ENCODE results near the gene C5. TPM values are rescaled to one million over a fixed set of nuclear protein-coding genes. Genes with fewer than 3 reads are reported as not detected.
"Not testable (repeated sequence)": the region's sequence is repeated elsewhere in the genome, so short reads cannot be mapped to it uniquely, and the experiment has no call there.

C5 gene
- total RNA-seq, 2 experiments from 2014 or later: 3.8 to 7.9 TPM

DNA sequence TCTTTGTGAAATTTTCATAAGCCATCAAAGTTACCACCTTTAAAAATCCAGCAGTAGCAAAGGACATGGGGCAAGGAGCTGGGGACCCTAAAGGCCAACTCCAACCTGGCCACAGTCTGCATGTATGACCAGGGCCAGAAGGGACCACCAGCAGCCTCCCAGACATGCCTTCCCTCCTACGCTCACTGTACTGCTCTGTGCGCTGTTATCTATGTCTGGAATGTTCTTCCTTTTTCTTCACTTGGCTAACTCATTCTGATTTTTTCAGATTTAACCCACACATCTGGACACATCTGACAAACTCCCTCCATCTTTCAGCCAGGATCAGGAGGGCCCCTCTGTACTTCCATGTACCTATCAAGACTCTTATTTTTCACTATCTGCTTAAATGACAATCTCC, 75.9 kb downstream of the C5 start:
- H2AFZ ChIP-seq (ENCODE audit: low read length): peak overlapping the region; percentile 53; the same call in 1 of the 2 replicates
- no peaks in the 10 kb centered on the region for H3K36me3 ChIP-seq (ENCODE audit: insufficient read depth, low read length)
- TF ChIP-seq, protein P1, sequence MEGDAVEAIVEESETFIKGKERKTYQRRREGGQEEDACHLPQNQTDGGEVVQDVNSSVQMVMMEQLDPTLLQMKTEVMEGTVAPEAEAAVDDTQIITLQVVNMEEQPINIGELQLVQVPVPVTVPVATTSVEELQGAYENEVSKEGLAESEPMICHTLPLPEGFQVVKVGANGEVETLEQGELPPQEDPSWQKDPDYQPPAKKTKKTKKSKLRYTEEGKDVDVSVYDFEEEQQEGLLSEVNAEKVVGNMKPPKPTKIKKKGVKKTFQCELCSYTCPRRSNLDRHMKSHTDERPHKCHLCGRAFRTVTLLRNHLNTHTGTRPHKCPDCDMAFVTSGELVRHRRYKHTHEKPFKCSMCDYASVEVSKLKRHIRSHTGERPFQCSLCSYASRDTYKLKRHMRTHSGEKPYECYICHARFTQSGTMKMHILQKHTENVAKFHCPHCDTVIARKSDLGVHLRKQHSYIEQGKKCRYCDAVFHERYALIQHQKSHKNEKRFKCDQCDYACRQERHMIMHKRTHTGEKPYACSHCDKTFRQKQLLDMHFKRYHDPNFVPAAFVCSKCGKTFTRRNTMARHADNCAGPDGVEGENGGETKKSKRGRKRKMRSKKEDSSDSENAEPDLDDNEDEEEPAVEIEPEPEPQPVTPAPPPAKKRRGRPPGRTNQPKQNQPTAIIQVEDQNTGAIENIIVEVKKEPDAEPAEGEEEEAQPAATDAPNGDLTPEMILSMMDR (conservative IDR thresholded peaks at IDR 0.05; ENCODE audit: low read length): no peak
- TF ChIP-seq EZH2phosphoT487 (IDR thresholded peaks at IDR 0.05; ENCODE audit: borderline replicate concordance, low read depth, low read length): no peak
- H3K4me3 ChIP-seq (ENCODE audit: low read depth, low read length, poor library complexity, severe bottlenecking): no peak overlapping the region
- H3K4me1 ChIP-seq (ENCODE audit: insufficient read depth, low read length, poor library complexity, severe bottlenecking): peaks cover 16% of the 10 kb centered on the region
- CTCF ChIA-PET (ENCODE audit: unreplicated experiment): no interaction called here
- no peaks in the 10 kb centered on the region for H3K9me2 ChIP-seq (ENCODE audit: insufficient read depth, low read length)
- no peaks in the 10 kb centered on the region for H4K20me1 ChIP-seq (ENCODE audit: insufficient read depth, low read length)
- H3K4me2 ChIP-seq (ENCODE audit: low read length): no peak overlapping the region
- no peaks in the 10 kb centered on the region for H3K9me3 ChIP-seq (ENCODE audit: low read length)
- no peaks in the 10 kb centered on the region for H3K79me2 ChIP-seq (ENCODE audit: insufficient read depth, low read depth, low read length)
- no TSS peak for BruUV-seq (replicated peaks)
- POLR2A ChIA-PET: interaction anchor here (1.1 kb wide), 1 partner anchor 10 kb away, joined by 3 read pairs; no protein-coding TSS in a partner anchor
- intact Hi-C loops (cut with micrococcal nuclease; ENCODE audit: unreplicated experiment): no loop called here
- no peak overlapping the region for H3K27ac ChIP-seq (ENCODE audit: low read depth, low read length, poor library complexity, severe bottlenecking)
- DNase-seq (ENCODE audit: low spot score): no peak

DNA sequence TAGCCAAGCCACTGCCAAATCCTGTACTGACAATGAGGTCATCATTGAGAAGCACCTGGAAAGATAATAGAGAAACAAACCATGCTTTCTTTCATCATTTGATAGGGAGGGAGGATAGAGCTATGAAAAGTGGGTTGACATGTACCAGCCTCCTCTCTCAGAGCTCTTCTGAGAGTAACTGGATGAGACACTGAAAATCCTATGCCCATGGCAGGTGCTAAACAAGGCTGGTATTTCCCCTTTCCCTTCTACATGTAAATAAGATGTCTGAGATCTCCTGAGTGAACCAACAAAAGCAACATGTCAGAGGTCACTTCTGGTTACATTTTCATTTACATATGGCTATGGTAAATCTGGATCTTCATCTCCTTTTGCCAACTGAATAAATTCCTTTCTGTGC, 78.1 kb downstream of the C5 start:
- intact Hi-C loops (cut with micrococcal nuclease; ENCODE audit: unreplicated experiment): no loop called here
- no peaks in the 10 kb centered on the region for H4K20me1 ChIP-seq (ENCODE audit: insufficient read depth, low read length)
- POLR2A ChIA-PET: interaction anchor here (0.6 to 1.0 kb wide), 3 partner anchors 10 to 435 kb away, joined by 3 read pairs; no protein-coding TSS in a partner anchor
- no peaks in the 10 kb centered on the region for H3K36me3 ChIP-seq (ENCODE audit: insufficient read depth, low read length)
- no peaks in the 10 kb centered on the region for H3K79me2 ChIP-seq (ENCODE audit: insufficient read depth, low read depth, low read length)
- CTCF ChIA-PET (ENCODE audit: unreplicated experiment): no interaction called here
- H3K4me2 ChIP-seq (ENCODE audit: low read length): no peak overlapping the region
- no peak for TF ChIP-seq EZH2phosphoT487 (IDR thresholded peaks at IDR 0.05; ENCODE audit: borderline replicate concordance, low read depth, low read length)
- TF ChIP-seq, protein P1 (conservative IDR thresholded peaks at IDR 0.05; ENCODE audit: low read length): no peak
- peak; percentile 12 for DNase-seq (ENCODE audit: low spot score)
- peaks cover 16% of the 10 kb centered on the region for H3K4me1 ChIP-seq (ENCODE audit: insufficient read depth, low read length, poor library complexity, severe bottlenecking)
- no peaks in the 10 kb centered on the region for H3K9me3 ChIP-seq (ENCODE audit: low read length)
- BruUV-seq (replicated peaks): no TSS peak
- no peak overlapping the region for H2AFZ ChIP-seq (ENCODE audit: low read length)
- H3K27ac ChIP-seq (ENCODE audit: low read depth, low read length, poor library complexity, severe bottlenecking): no peak overlapping the region
- no peaks in the 10 kb centered on the region for H3K9me2 ChIP-seq (ENCODE audit: insufficient read depth, low read length)
- no peak overlapping the region for H3K4me3 ChIP-seq (ENCODE audit: low read depth, low read length, poor library complexity, severe bottlenecking)

DNA sequence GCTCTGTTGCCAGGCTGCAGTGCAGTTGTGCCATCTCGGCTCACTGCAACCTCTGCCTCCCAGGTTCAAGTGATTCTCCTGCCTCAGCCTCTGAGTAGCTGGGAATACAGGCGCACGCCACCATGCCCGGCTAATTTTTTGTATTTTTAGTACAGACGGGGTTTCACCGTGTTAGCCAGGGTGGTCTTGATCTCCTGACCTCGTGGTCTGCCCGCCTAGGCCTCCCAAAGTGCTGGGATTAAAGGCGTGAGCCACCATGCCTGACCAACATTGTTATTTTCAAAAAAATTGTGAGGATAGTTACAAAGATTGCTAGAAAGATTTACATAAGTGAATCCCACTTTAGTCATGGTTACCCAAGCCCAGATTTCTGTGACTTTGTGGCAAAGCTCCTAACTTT, 78.6 kb downstream of the C5 start:
- H4K20me1 ChIP-seq (ENCODE audit: insufficient read depth, low read length); H3K4me2 ChIP-seq (ENCODE audit: low read length); H3K9me3 ChIP-seq (ENCODE audit: low read length); H3K4me3 ChIP-seq (ENCODE audit: low read depth, low read length, poor library complexity, severe bottlenecking); CTCF ChIA-PET (ENCODE audit: unreplicated experiment); H3K9me2 ChIP-seq (ENCODE audit: insufficient read depth, low read length); BruUV-seq (replicated peaks); H3K27ac ChIP-seq (ENCODE audit: low read depth, low read length, poor library complexity, severe bottlenecking); H3K79me2 ChIP-seq (ENCODE audit: insufficient read depth, low read depth, low read length); H2AFZ ChIP-seq (ENCODE audit: low read length); DNase-seq (ENCODE audit: low spot score); intact Hi-C loops (cut with micrococcal nuclease; ENCODE audit: unreplicated experiment); H3K36me3 ChIP-seq (ENCODE audit: insufficient read depth, low read length): not testable (repeated sequence)
- peaks cover 16% of the 10 kb centered on the region for H3K4me1 ChIP-seq (ENCODE audit: insufficient read depth, low read length, poor library complexity, severe bottlenecking)
- POLR2A ChIA-PET: interaction anchor here (0.6 to 1.0 kb wide), 3 partner anchors 9 to 436 kb away, joined by 3 read pairs; no protein-coding TSS in a partner anchor
